ENCODE results near the gene GCN1.

Gene GCN1

GRCh38 chr12:120172053-120172452, 22.5 kb downstream of the GCN1 start:
- no peak for DNase-seq

GRCh38 chr12:120170631-120171030, 23.9 kb downstream of the GCN1 start:
- no peak for DNase-seq

- no peak for DNase-seq
Observed at GRCh38 chr12:120169946-120170345, 24.6 kb downstream of the GCN1 start.

- DNase-seq, result no peak
Observed at GRCh38 chr12:120168337-120168736, 26.2 kb downstream of the GCN1 start.

GRCh38 chr12:120167529-120168095, 26.9 kb downstream of the GCN1 start:
- DNase-seq, result no peak

- DNase-seq, result no peak
Observed at GRCh38 chr12:120164293-120164692, 30.2 kb downstream of the GCN1 start.

- no peak for DNase-seq
Observed at GRCh38 chr12:120162763-120163162, 31.8 kb downstream of the GCN1 start.

GRCh38 chr12:120161852-120162251, 32.7 kb downstream of the GCN1 start:
- no peak for DNase-seq

- no peak for DNase-seq
Observed at GRCh38 chr12:120159509-120160237, 34.8 kb downstream of the GCN1 start.

- no peak for DNase-seq
Observed at GRCh38 chr12:120158351-120158750, 36.2 kb downstream of the GCN1 start.

- no peak for DNase-seq
Observed at GRCh38 chr12:120157678-120158077, 36.8 kb downstream of the GCN1 start.

GRCh38 chr12:120156315-120157259, 37.9 kb downstream of the GCN1 start:
- no peak for DNase-seq

GRCh38 chr12:120155072-120155471, 39.4 kb downstream of the GCN1 start:
- no peak for DNase-seq

GRCh38 chr12:120150919-120151525, 43.5 kb downstream of the GCN1 start:
- no peak for DNase-seq

- DNase-seq, result no peak
Observed at GRCh38 chr12:120148011-120148410, 46.5 kb downstream of the GCN1 start.

GRCh38 chr12:120145164-120145563, 49.4 kb downstream of the GCN1 start:
- DNase-seq, result no peak

GRCh38 chr12:120144215-120144614, 50.3 kb downstream of the GCN1 start:
- no peak for DNase-seq

- no peak for DNase-seq
Observed at GRCh38 chr12:120142231-120142877, 52.2 kb downstream of the GCN1 start.

- DNase-seq, result no peak
Observed at GRCh38 chr12:120141336-120141735, 53.2 kb downstream of the GCN1 start.

- DNase-seq, result no peak
Observed at GRCh38 chr12:120140603-120141002, 53.9 kb downstream of the GCN1 start.

- no peak for DNase-seq
Observed at GRCh38 chr12:120139958-120140357, 54.6 kb downstream of the GCN1 start.

- DNase-seq, result no peak
Observed at GRCh38 chr12:120138366-120138765, 56.1 kb downstream of the GCN1 start.

- no peak for DNase-seq
Observed at GRCh38 chr12:120137833-120138232, 56.7 kb downstream of the GCN1 start.

Data from inflammatory macrophage treated with lipopolysaccharide for 1 hour (primary cell).